ENCODE results near the gene RAP1GAP. TPM values are rescaled to one million over a fixed set of nuclear protein-coding genes. Genes with fewer than 3 reads are reported as not detected.

The RAP1GAP gene
- total RNA-seq, 1 donor from 2014 or later: 7.4 TPM

DNA sequence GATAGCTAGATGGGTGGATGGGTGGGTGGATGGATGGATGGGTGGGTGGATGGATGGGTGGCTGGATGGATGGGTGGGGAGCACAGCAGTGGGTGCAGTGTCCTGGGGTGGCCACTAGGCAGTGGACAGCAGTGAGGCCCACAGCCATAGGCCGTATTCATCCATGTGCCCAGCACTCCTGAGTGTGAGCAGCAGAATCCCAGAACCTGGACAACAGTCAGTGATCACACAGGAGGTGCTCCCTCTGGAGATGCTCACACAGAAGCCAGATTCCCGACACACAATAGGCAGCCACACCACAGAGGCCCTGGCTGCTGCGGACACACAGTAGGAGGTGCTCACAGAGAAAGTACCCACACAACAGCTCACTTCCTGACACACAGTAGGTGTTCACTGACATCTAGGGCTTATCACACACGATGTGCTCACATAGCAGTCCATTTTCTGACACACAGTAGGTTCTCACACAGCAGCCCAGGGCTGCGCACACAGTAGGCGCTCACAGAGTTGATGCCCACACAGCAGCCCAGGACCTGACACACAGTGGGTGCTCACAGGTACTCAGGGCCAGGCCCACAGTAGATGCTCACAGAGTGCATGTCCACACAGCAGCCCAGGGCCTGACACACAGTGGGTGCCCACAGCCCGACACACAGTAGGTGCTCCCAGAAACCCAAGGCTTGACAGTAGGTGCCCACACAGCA lies 64.0 kb downstream of the RAP1GAP start:
- H3K27me3 Mint-ChIP-seq (ENCODE audit: low read depth): no peaks in the 10 kb centered on the region
- TF ChIP-seq, protein P1, sequence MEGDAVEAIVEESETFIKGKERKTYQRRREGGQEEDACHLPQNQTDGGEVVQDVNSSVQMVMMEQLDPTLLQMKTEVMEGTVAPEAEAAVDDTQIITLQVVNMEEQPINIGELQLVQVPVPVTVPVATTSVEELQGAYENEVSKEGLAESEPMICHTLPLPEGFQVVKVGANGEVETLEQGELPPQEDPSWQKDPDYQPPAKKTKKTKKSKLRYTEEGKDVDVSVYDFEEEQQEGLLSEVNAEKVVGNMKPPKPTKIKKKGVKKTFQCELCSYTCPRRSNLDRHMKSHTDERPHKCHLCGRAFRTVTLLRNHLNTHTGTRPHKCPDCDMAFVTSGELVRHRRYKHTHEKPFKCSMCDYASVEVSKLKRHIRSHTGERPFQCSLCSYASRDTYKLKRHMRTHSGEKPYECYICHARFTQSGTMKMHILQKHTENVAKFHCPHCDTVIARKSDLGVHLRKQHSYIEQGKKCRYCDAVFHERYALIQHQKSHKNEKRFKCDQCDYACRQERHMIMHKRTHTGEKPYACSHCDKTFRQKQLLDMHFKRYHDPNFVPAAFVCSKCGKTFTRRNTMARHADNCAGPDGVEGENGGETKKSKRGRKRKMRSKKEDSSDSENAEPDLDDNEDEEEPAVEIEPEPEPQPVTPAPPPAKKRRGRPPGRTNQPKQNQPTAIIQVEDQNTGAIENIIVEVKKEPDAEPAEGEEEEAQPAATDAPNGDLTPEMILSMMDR (conservative IDR thresholded peaks at IDR 0.05): no peak
- no peaks in the 10 kb centered on the region for H3K36me3 Mint-ChIP-seq (ENCODE audit: low read depth)
- no peaks in the 10 kb centered on the region for H3K9me3 Mint-ChIP-seq
- no peak for DNase-seq (ENCODE audit: low read depth, low spot score)
- no peak overlapping the region for H3K27ac Mint-ChIP-seq (ENCODE audit: unreplicated experiment)
- H3K4me1 Mint-ChIP-seq: peaks cover 13% of the 10 kb centered on the region
- H3K4me3 Mint-ChIP-seq: no peak overlapping the region

- TF ChIP-seq, protein P1 (conservative IDR thresholded peaks at IDR 0.05): no peak
- Mint-ChIP-seq H3K4me1 (peaks cover 13% of the 10 kb centered on the region), H3K27ac (ENCODE audit: unreplicated experiment) (peak overlapping the region; percentile 84), H3K27me3 (ENCODE audit: low read depth) (no peaks in the 10 kb centered on the region), H3K36me3 (ENCODE audit: low read depth) (no peaks in the 10 kb centered on the region), H3K4me3 (no peak overlapping the region), H3K9me3 (no peaks in the 10 kb centered on the region)
- DNase-seq (ENCODE audit: low read depth, low spot score): no peak
Observed at GRCh38 chr1:21604208-21604957, 64.8 kb downstream of the RAP1GAP start.

DNA sequence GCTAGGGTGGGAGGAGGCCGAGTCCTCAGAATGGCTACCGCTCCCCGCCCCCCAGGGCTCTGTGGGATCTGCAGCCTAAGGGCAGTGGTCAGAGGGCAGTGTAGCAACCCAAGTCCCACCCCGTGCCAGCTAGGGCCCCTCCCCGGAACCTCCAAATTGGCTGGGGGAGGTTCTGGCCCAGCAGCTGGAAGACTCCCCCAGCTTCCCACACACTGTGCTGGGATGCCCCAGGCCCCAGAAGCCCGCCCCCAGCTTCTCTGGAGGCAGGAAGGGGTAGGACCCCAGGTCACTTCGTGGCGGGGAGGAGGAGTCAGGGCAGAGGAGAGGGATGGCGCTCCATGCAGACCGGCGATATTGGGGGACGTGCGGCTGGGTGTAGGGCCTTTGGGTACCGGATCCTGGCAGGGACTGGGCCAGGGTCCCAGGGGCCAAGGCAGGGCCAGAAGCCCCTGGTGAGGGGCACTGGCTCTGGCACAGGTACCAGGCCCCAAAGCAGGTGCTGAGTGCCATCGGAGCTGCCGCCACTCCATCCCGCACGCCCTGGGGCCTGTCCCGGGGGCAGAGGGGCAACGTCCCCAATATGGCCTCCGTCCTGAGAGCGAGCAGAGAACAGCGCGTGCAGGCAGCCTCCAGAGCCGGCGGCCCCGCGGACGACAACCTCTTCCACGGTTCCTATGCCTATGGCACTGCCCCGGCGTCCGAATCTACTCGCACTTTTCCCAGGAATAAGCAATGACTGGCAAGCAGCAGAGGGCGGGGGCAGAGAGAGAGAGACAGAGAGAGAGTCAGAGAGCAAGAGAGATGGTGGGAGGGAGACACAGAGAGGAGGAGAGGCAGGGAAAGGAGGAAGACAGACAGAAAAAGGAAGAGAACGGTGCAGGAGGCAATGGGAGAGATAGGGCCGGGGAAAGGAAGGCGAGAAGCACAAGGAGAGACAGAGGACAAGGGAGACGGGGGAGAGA lies 65.7 kb downstream of the RAP1GAP start:
- TF ChIP-seq, protein P1 (conservative IDR thresholded peaks at IDR 0.05): no peak
- H3K27ac Mint-ChIP-seq (ENCODE audit: unreplicated experiment): peak overlapping the region; percentile 84
- no peak overlapping the region for H3K4me3 Mint-ChIP-seq
- H3K4me1 Mint-ChIP-seq: peaks cover 13% of the 10 kb centered on the region
- no peaks in the 10 kb centered on the region for H3K36me3 Mint-ChIP-seq (ENCODE audit: low read depth)
- no peak for DNase-seq (ENCODE audit: low read depth, low spot score)
- no peaks in the 10 kb centered on the region for H3K9me3 Mint-ChIP-seq
- H3K27me3 Mint-ChIP-seq (ENCODE audit: low read depth): no peaks in the 10 kb centered on the region

DNA sequence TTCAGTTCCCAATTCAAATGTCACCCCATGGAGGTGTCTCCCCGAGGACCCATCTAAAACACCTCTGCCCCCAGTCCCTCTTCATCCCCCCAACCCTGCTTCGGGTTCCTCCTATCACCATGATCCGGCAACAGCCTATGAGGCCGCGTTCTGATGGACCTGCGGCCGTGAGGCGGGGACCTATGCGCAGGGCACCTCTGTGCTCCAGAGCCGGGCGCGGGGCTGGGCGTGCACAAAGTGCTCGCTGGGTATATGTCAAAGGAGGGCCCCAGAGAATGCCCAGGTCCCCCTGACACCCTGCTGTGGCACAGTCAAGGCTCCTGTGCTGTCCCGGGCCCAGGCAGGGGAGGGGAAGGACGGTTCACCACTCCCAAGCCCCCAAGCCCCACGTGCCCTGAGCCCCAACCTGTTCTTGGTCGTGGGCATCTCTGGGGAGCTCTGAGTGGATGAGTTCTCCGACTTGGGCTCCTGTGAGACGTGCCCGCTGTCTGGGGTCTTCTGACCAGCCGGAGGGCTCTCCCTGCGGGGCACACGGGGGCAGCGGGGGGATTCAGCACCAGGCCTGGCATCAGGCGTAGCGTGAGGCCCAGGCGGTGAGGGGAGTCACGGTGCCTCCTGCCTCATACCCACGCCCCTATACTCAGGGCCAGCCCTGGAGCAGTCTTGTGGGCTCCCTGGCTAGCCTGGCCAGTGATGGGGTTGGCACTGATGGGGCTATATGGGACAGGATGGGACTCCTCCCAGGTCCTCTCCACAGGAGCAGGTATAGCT lies 67.7 kb downstream of the RAP1GAP start:
- Mint-ChIP-seq H3K27me3 (ENCODE audit: low read depth) (no peaks in the 10 kb centered on the region), H3K4me1 (peaks cover under 1% of the 10 kb centered on the region), H3K36me3 (ENCODE audit: low read depth) (no peaks in the 10 kb centered on the region), H3K27ac (ENCODE audit: unreplicated experiment) (no peak overlapping the region), H3K4me3 (no peak overlapping the region), H3K9me3 (no peaks in the 10 kb centered on the region)
- DNase-seq (ENCODE audit: low read depth, low spot score): no peak
- TF ChIP-seq, protein P1 (conservative IDR thresholded peaks at IDR 0.05): no peak

DNA sequence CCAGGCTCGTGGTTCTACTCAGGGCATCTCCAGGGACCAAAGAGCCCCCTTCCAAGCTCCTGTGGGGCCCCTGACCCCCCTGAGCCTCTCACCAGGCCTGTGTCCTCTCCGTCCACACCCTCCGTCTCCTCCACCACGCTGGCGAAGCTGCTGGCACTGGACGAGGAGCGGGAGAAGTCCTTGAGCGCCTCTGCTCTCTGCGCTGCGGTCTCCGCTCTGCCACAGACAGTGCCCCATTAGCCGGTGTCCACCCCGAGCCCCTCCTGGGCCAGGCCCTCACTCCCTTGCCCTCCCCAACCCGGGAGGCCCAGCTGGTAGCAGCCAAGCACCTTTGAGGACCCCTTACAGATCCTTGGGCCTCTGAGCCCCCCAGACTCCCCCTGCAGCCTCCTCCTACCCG lies 69.8 kb downstream of the RAP1GAP start:
- no peaks in the 10 kb centered on the region for H3K4me1 Mint-ChIP-seq
- H3K9me3 Mint-ChIP-seq: no peaks in the 10 kb centered on the region
- no peaks in the 10 kb centered on the region for H3K36me3 Mint-ChIP-seq (ENCODE audit: low read depth)
- TF ChIP-seq, protein P1 (conservative IDR thresholded peaks at IDR 0.05): no peak
- no peaks in the 10 kb centered on the region for H3K27me3 Mint-ChIP-seq (ENCODE audit: low read depth)
- H3K27ac Mint-ChIP-seq (ENCODE audit: unreplicated experiment): no peak overlapping the region
- DNase-seq (ENCODE audit: low read depth, low spot score): no peak
- no peak overlapping the region for H3K4me3 Mint-ChIP-seq

Data from neural crest cell (in vitro differentiated cells).